ENCODE results near the gene RGS6. TPM values are rescaled to one million over a fixed set of nuclear protein-coding genes. Genes with fewer than 3 reads are reported as not detected.

The RGS6 gene
- total RNA-seq, 4 donors from 2014 or later = 0.50 to 6.5 (median 4.7) TPM

DNA sequence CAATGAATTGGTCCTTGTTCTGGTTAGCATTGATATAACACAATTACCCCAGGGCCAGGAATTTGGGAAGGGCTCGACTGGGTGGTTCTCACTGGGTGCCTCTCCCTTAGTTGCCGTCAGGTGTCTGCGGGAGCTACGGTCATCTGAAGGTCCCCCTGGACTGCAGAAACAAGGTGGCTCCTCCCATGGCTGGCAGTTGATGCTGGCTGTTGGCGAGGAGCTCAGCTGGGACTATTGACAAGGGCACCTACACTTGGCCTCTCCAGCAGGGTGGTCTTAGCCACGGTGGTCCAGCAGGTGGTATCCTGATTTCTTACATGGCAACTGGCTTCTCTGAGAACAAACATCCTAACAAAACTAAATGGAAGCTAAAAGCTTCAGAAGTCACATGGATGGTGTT is 41.0 kb upstream of the RGS6 start:
- TF ChIP-seq EP300 (IDR thresholded peaks at IDR 0.05) = no peak
- Histone ChIP-seq H3K36me3 (no peaks in the 10 kb centered on the region), H3K9me3 (peaks cover 0 to 8% (median 0%) of the 10 kb centered on the region in 3 donors), H3K4me3 (no peak overlapping the region), H3K4me1 (no peaks in the 10 kb centered on the region), H3K27me3 (no peaks in the 10 kb centered on the region), H3K27ac (no peak overlapping the region)
- ATAC-seq = no peak
- 60% methylated on average over 1 of the region's 6 CpGs; no CpG with 5 or more reads in 1 of the 2 donors for WGBS, 2 donors (ENCODE audit: low coverage in 1 of 2)

DNA sequence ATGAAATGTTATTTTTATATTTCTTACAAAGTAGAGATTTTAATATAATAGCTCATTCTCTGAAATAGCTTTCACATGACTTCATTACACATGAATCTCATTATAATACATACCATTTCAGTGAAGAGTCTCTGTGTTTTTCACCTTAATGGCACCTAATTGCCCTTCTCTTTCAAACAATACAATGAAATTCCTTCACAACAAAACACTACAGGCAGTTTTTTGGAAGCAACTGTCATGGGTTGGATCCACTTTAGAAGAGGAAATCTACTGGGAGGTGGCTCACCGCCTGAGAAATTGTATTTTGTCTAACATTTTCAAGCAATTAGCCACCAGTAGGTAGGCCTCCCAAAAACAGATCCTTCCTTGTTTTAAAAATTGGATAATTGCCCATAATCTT is 40.3 kb upstream of the RGS6 start:
- TF ChIP-seq EP300 (IDR thresholded peaks at IDR 0.05) (no peak), POLR2A (IDR thresholded peaks at IDR 0.05) (no peak), POLR2AphosphoS5 (IDR thresholded peaks at IDR 0.05) (no peak)
- TF ChIP-seq, protein P1, sequence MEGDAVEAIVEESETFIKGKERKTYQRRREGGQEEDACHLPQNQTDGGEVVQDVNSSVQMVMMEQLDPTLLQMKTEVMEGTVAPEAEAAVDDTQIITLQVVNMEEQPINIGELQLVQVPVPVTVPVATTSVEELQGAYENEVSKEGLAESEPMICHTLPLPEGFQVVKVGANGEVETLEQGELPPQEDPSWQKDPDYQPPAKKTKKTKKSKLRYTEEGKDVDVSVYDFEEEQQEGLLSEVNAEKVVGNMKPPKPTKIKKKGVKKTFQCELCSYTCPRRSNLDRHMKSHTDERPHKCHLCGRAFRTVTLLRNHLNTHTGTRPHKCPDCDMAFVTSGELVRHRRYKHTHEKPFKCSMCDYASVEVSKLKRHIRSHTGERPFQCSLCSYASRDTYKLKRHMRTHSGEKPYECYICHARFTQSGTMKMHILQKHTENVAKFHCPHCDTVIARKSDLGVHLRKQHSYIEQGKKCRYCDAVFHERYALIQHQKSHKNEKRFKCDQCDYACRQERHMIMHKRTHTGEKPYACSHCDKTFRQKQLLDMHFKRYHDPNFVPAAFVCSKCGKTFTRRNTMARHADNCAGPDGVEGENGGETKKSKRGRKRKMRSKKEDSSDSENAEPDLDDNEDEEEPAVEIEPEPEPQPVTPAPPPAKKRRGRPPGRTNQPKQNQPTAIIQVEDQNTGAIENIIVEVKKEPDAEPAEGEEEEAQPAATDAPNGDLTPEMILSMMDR (IDR thresholded peaks at IDR 0.05) = no peak
- H3K4me3 ChIP-seq = no peak overlapping the region
- no peaks in the 10 kb centered on the region for H3K27me3 ChIP-seq
- WGBS, 2 donors (ENCODE audit: low coverage in 1 of 2) = 43 to 88% methylated on average over 1 of the region's 1 CpG
- peaks cover 0 to 8% (median 0%) of the 10 kb centered on the region in 3 donors for H3K9me3 ChIP-seq
- H3K27ac ChIP-seq = no peak overlapping the region
- H3K4me1 ChIP-seq = no peaks in the 10 kb centered on the region
- ATAC-seq = no peak
- no peaks in the 10 kb centered on the region for H3K36me3 ChIP-seq

DNA sequence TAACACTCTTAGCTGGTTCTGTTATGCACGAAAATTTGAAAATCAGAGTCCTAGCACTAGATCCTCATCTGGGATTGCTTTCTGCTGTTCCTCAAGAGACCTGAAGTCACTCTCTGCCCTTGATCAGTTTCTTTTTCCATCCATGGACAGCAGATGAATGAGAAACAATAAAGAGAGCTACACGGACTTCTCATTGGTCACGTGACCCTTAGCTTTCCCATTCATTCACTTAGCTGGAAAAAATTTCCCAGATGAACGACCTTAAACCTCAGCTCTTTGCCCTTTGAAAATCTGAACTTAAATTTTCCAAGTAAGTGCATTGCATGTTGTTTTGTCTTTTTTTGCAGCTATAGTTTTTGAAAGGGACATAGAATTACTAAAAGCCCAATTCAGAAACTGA is 27.2 kb upstream of the RGS6 start:
- Histone ChIP-seq H3K4me1 (peaks cover 0 to 20% (median 5%) of the 10 kb centered on the region in 3 donors), H3K9me3 (peaks cover 0 to under 1% (median 0%) of the 10 kb centered on the region in 3 donors), H3K36me3 (no peaks in the 10 kb centered on the region), H3K4me3 (no peak overlapping the region), H3K27me3 (no peaks in the 10 kb centered on the region), H3K27ac (no peak overlapping the region)
- TF ChIP-seq EP300 (IDR thresholded peaks at IDR 0.05) = no peak
- TF ChIP-seq POLR2AphosphoS5 (IDR thresholded peaks at IDR 0.05) = no peak
- TF ChIP-seq, protein P1 (IDR thresholded peaks at IDR 0.05) = no peak
- TF ChIP-seq POLR2A (IDR thresholded peaks at IDR 0.05) = no peak
- WGBS, 2 donors (ENCODE audit: low coverage in 1 of 2) = 37 to 44% methylated on average over 3 to 4 of the region's 4 CpGs
- ATAC-seq = no peak

DNA sequence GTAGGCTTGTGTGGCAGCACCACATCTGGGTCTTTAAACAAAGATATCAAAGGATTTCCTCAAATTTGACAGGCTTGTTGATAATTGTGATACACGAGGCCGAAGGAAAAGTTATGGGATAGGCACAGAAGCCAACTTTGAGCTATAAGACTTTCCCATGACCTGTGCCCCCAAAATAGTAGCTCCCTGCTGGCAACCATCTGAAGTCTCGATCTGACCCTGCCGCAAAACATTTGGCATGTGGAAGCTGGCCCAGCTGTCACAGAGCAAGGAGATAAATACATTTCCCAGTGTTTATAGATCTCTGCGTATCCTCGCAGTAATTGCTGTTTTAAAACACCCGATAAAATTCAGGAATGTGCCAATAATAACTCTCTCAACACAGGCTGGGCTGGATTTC is 26.4 kb upstream of the RGS6 start:
- no peaks in the 10 kb centered on the region for H3K9me3 ChIP-seq
- no peak overlapping the region for H3K4me3 ChIP-seq
- no peaks in the 10 kb centered on the region for H3K36me3 ChIP-seq
- WGBS, 2 donors (ENCODE audit: low coverage in 1 of 2) = 16% methylated on average over 6 of the region's 7 CpGs; no CpG with 5 or more reads in 1 of the 2 donors
- no peak overlapping the region for H3K27ac ChIP-seq
- TF ChIP-seq EP300 (IDR thresholded peaks at IDR 0.05) (no peak), POLR2AphosphoS5 (IDR thresholded peaks at IDR 0.05) (no peak), POLR2A (IDR thresholded peaks at IDR 0.05) (no peak)
- TF ChIP-seq, protein P1 (IDR thresholded peaks at IDR 0.05) = no peak
- no peaks in the 10 kb centered on the region for H3K27me3 ChIP-seq
- peaks cover 0 to 20% (median 5%) of the 10 kb centered on the region in 3 donors for H3K4me1 ChIP-seq
- ATAC-seq = no peak

DNA sequence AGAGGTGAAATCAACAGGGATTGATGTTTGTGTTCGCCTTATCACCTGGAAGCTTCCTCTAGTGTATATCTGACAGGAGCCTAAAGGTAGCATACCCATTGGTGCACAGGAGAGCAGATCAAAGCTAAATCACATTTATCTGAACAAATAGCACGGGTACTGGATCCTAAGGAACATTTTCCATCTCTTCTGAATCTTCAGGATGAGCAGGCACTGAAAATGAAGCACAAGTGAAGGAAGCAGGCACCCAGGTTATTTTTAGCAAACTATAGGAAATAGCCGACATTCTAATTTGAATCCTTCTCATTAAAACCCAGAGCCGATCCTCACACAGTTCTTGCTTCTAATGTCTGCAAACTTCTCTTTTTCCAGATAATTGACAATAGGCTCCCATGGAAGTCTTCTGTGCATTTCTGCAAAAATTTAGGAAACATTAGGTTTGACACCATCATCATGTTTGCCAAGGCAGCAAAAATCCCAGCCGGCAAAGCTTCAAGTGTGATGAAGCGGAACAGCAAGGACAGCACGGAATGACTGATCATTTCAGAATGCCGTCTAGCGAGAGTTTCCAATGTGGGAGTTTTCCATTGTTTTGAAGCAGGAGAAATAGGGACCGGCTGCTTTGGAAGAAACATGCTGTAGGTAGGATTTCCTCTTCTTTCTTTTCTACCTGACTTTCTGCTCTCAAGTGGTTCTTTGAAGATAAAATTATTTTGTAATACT is 24.3 kb upstream of the RGS6 start:
- H3K36me3 ChIP-seq = no peaks in the 10 kb centered on the region
- H3K27me3 ChIP-seq = no peaks in the 10 kb centered on the region
- no peak for ATAC-seq
- H3K4me3 ChIP-seq = no peak overlapping the region
- H3K9me3 ChIP-seq = no peaks in the 10 kb centered on the region
- H3K4me1 ChIP-seq = peaks cover 0 to 20% (median 5%) of the 10 kb centered on the region in 3 donors
- TF ChIP-seq, protein P1 (IDR thresholded peaks at IDR 0.05) = no peak
- TF ChIP-seq POLR2AphosphoS5 (IDR thresholded peaks at IDR 0.05) = no peak
- TF ChIP-seq POLR2A (IDR thresholded peaks at IDR 0.05) = no peak
- TF ChIP-seq EP300 (IDR thresholded peaks at IDR 0.05) = no peak
- no peak overlapping the region for H3K27ac ChIP-seq
- 44 to 55% methylated on average over 9 to 10 of the region's 10 CpGs for WGBS, 2 donors (ENCODE audit: low coverage in 1 of 2)
